GM21786 (cell line): ENCODE results near the gene SGO1.
A peak's percentile ranks its signal among the peaks of the same experiment; 100 is the strongest.

Experiments
- ATAC-seq: cut with Tn5 transposase; IDR thresholded peaks from one replicate; pipeline ENCODE4 v1.9.1; 2021; ENCODE audit not compliant: unreplicated experiment

SGO1 gene

DNA sequence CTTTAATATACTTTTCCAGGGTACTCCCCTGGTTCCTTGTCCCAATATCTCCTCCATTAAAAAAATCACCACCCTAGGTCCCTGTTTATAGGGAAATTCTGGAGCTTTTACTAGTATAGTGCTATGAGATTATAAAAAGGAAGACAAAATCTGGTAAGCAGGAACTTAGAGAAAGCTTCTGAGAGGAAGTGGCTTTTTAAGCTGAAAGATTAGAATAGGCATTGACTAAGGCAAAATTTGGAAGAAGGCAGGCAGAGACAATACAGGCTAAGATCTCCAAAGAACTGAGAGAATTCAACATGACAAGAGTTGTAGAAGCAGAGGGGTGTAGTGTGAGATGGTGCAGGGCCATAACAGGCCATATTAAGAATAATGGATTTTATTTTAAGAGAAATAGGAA, 25.8 kb downstream of the SGO1 start:
- ATAC-seq: no peak

GRCh38 chr3:20154928-20155327, 31.1 kb downstream of the SGO1 start:
- no peak for ATAC-seq

GRCh38 chr3:20154078-20154477, 31.9 kb downstream of the SGO1 start:
- no peak for ATAC-seq

GRCh38 chr3:20148466-20148865, 37.5 kb downstream of the SGO1 start:
- ATAC-seq: no peak

DNA sequence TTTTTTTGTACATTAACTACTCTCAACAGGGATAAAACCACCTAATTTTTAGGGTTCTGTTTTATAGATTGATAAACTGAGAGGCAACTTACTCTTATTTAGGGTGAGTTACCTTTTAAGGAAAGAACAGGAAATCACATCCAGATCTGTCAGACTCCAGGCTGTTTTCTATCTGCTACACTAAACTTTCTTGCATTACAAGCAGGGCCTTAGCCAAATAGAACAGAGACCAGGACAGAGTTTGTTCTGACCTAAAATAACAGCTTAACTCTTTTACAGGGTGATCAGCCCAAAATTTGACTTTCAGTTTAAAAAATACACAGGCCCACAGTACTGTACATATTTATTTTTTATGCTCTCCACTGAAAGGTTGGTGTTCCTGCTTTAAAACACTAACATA, 38.6 kb downstream of the SGO1 start:
- no peak for ATAC-seq

DNA sequence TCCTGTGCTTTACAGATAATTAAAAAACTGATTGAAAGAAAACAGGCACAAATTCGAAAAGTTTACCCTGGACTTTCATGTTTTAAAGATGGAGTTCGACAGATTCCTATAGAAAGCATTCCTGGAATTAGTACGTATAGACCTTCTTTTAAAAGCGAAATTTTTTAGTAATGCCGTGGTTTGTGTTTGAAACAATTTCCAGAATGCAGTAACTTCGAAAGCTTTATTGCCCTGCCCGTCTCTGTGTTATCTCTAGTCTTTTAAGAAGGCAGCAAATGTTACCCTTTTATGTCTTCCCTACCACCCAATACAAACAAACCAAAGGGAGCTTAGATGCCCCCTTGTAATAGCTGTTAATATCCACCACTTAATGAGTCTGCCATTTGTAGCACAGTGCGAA, 39.7 kb downstream of the SGO1 start:
- ATAC-seq: no peak

DNA sequence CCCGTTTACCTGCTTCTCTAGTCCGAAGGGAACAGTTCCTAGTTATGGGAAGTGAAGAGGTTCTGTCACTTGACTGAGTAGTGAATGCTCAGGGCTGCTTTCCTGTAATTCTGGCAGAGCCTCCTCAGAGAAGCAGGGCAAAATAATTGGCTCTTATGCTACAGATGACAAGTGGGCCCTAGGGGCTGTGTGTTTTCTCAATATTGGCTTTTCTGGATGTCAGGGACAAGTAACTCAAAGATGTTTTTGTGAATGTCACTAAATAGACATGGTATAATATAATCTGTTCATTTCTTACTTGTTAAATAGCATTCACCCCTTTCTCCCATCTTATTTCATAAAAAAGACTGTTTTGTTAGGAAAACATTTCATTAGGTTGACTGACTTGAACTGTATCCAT, 40.1 kb downstream of the SGO1 start:
- ATAC-seq: no peak

DNA sequence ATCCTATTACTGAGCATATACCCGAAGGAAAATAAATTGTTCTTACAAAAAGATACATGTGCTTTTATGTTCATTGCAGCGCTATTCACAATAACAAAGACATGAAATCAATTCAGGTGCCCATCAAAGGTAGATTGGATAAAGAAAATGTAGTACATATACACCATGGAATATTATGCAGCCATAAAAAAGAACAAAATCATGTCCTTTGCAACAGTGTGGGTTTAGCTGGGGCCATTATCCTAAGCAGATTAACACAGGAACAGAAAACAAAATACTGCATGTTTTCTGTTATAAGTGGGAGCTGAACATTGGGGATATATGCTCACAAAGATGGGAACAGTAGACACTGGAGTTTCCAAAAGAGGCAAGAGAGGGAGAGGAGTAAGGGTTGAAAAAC, 42.5 kb downstream of the SGO1 start:
- no peak for ATAC-seq

DNA sequence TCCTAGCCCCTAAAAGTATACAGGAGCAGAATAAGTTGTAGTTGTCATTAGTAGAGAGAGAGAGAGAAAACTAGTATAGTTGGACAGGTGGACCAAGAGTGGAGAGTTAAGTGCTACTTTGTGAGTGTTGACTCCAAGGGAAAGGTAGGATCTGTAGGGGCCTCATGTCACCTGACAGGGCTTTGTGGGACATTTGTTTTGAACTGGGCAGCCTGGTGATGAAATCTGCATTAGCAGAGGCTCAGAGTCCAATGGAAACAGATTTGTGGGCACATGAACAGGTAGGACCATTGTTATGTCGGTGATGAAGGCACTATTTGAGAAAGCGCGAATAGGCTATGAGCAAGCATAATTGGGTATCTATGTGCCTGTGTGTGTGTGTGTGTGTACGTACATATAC, 43.5 kb downstream of the SGO1 start:
- no peak for ATAC-seq

- ATAC-seq: no peak
These were observed 44.2 kb downstream of the SGO1 start for GRCh38 chr3:20141851-20142250.

DNA sequence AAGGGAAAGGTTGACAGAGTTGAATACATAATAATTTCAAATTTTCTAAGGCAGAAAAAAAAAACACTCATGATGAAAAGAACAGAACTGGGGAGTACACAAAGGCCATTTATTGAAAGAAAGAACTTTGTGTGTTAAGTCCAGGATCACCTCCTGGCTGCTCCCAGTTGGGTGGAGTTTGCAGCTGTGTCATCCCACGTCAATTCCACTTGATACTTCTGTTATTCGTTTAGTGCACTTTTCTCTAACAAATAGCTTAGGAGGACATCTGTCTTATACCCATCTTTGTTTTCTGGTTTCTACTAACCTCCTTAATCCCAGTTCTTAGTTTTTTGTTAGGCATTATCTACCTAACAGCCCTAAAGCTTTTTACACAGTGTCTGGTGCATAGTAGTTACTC, 44.7 kb downstream of the SGO1 start:
- no peak for ATAC-seq

GRCh38 chr3:20140881-20141280, 45.1 kb downstream of the SGO1 start:
- no peak for ATAC-seq

GRCh38 chr3:20137647-20138046, 48.4 kb downstream of the SGO1 start:
- ATAC-seq: no peak

- no peak for ATAC-seq
These were observed 49.8 kb downstream of the SGO1 start for GRCh38 chr3:20136231-20136630.

DNA sequence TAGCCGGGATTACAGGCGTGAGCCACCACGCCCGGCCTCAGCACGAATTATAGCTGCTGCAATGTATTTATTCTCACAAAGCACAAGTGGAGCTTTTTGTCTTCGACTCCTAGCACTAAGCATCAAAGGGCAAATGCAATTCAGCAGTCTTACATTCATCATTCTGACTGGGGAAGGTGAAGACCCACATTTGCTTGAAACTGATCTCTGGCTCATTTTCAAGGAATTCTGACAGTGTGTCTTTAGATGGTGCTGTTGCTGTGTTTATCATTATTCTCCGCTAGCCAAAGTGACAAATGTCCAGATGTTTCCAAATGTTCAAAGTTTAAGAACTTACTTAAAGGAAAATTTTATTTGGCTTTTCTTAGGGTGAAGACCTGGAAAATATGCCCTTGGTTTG, 55.9 kb downstream of the SGO1 start:
- ATAC-seq: no peak

DNA sequence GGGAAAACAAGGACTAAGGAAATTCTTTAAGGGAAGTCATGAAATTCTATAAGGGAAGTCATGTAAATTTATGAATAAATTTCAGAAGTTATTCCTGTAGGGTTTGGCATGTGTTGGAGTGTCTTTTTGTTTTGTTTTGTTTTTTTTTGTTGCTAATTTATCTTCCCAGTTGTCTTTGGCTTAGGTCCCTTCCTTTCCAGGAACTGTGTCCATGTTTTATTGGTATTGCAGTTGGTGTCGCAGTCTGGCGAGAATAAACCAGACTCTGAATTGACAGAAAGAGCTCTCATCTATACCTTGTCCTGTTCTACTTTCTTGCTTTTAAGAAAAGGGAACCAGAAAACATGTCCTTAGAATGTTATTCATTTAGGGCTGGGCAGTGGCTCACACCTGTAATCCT, 57.6 kb downstream of the SGO1 start:
- no peak for ATAC-seq

GRCh38 chr3:20125897-20126296, 60.1 kb downstream of the SGO1 start:
- ATAC-seq: peak; percentile 99

- ATAC-seq: no peak
These were observed 60.7 kb downstream of the SGO1 start for GRCh38 chr3:20125289-20125688.

GRCh38 chr3:20123131-20123652, 62.8 kb downstream of the SGO1 start:
- ATAC-seq: no peak

GRCh38 chr3:20121088-20121487, 64.9 kb downstream of the SGO1 start:
- no peak for ATAC-seq
